ENCODE data around the gene SVEP1.

GRCh38 chr9:110319781-110320492 lies 259.6 kb downstream of the SVEP1 start:
- TF ChIP-seq, protein P1, sequence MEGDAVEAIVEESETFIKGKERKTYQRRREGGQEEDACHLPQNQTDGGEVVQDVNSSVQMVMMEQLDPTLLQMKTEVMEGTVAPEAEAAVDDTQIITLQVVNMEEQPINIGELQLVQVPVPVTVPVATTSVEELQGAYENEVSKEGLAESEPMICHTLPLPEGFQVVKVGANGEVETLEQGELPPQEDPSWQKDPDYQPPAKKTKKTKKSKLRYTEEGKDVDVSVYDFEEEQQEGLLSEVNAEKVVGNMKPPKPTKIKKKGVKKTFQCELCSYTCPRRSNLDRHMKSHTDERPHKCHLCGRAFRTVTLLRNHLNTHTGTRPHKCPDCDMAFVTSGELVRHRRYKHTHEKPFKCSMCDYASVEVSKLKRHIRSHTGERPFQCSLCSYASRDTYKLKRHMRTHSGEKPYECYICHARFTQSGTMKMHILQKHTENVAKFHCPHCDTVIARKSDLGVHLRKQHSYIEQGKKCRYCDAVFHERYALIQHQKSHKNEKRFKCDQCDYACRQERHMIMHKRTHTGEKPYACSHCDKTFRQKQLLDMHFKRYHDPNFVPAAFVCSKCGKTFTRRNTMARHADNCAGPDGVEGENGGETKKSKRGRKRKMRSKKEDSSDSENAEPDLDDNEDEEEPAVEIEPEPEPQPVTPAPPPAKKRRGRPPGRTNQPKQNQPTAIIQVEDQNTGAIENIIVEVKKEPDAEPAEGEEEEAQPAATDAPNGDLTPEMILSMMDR (IDR thresholded peaks at IDR 0.05), result no peak
- no peak for TF ChIP-seq POLR2A (IDR thresholded peaks at IDR 0.05)
